ENCODE data around the gene PLSCR1.

The PLSCR1 gene

GRCh38 chr3:146473726-146474125 lies 70.7 kb downstream of the PLSCR1 start:
- no peak for DNase-seq (ENCODE audit: low read depth in 2 of 2)

- DNase-seq (ENCODE audit: low read depth in 2 of 2), result no peak
These were observed 71.8 kb downstream of the PLSCR1 start for GRCh38 chr3:146472611-146473010.

GRCh38 chr3:146471012-146471411 lies 73.4 kb downstream of the PLSCR1 start:
- DNase-seq (ENCODE audit: low read depth in 2 of 2), result no peak

GRCh38 chr3:146470425-146470990 lies 73.9 kb downstream of the PLSCR1 start:
- no peak for DNase-seq (ENCODE audit: low read depth in 2 of 2)

GRCh38 chr3:146469150-146470017 lies 75.0 kb downstream of the PLSCR1 start, which contains the start of gene PLSCR2:
TSS of gene PLSCR2 (minus strand) at chr3:146469561. CDS start at chr3:146459904, 9,657 bp downstream.
- DNase-seq (ENCODE audit: low read depth in 2 of 2), result peak; percentile 43 to 67

- no peak for DNase-seq (ENCODE audit: low read depth in 2 of 2)
These were observed 75.7 kb downstream of the PLSCR1 start for GRCh38 chr3:146468671-146469149.

GRCh38 chr3:146468234-146468633 lies 76.2 kb downstream of the PLSCR1 start:
- no peak for DNase-seq (ENCODE audit: low read depth in 2 of 2)

GRCh38 chr3:146466604-146467003 lies 77.8 kb downstream of the PLSCR1 start:
- no peak for DNase-seq (ENCODE audit: low read depth in 2 of 2)

GRCh38 chr3:146465693-146466465 lies 78.5 kb downstream of the PLSCR1 start:
- DNase-seq (ENCODE audit: low read depth in 2 of 2), result no peak

Data from stimulated activated CD8-positive, alpha-beta memory T cell treated with anti-CD3 and anti-CD28 coated beads, Interleukin-7, amount 100 ng/mL, for 4 hours (primary cell).